Cardiac septum (tissue), 1 donor: Measurements from ENCODE around the gene MARCHF3. TPM values are rescaled to one million over a fixed set of nuclear protein-coding genes. Genes with fewer than 3 reads are reported as not detected.

Source experiments
- DNase-seq: peaks from one replicate; pipeline ENCODE4 v3.0.0-alpha.2; 2020; ENCODE audit warnings: low spot score
- intact Hi-C: fragments of 100-400 bp; cut with DNase I; formaldehyde crosslinking; loops from one replicate; pipeline ENCODE4 v1.14.0; 2022
- total RNA-seq: library from RNA; stranded (reverse); fragmentation: NEBNext Ultra II Directional; extraction: Animal tissue kit (Norgen Biotek cat#: 25700); gene quantifications from one replicate; pipeline ENCODE4 v1.2.1, GENCODE V29; 2021
- donor health status: DM: no; HTN: no; CAD: no.

The MARCHF3 gene
- total RNA-seq, 1 donor from 2014 or later, result 61.0 TPM

GRCh38 chr5:126937771-126938170 is 92.6 kb downstream of the MARCHF3 start:
- intact Hi-C loops, result no loop called here
- no peak for DNase-seq

- intact Hi-C loops, result no loop called here
- no peak for DNase-seq
These were observed 93.5 kb downstream of the MARCHF3 start for GRCh38 chr5:126936775-126937418.

DNA sequence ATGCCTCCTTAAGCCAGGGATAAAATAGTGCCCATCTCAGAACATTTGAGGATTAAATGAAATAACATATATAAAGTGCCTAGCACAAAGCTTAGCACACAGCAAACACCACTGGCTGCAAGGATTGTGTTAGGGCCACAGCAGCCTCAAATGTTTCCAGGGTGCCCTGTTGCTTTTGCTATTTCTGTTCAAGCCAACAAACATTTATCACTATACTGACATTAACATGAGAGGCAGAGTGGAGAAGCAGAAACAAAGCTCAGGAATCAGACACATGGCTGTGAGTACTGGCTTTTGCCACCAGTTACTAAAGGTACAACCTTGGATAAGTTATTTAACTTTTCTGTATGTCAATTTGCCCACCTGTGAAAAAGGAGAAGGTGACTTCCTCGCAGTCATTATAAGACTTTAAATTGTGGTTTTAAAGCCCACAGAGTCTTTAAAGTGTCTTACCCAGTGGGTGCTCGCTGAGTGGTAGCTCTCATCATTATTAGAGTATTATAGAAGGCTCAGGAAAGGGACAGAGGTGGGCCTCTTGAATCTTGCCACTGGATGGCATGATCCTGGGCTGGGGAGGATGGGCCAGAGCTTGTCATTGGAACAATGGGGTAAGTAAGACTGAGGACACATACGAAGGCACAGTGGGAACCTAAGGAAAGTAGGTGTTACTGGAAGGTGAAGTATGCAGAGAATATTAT is 98.2 kb downstream of the MARCHF3 start:
- intact Hi-C loops, result no loop called here
- no peak for DNase-seq

- intact Hi-C loops, result loop anchor here (10.0 kb wide), 1 partner anchor 53 kb away; no protein-coding TSS in a partner anchor
These were observed 102.3 kb downstream of the MARCHF3 start for GRCh38 chr5:126928041-126928440.

GRCh38 chr5:126927429-126927828 is 102.9 kb downstream of the MARCHF3 start:
- intact Hi-C loops, result loop anchor here (10.0 kb wide), 1 partner anchor 53 kb away; no protein-coding TSS in a partner anchor
- DNase-seq, result no peak

More at GRCh38 chr5:126928041-126928440, 102.3 kb downstream of the MARCHF3 start:
- no peak for DNase-seq

GRCh38 chr5:126926187-126926586 is 104.2 kb downstream of the MARCHF3 start:
- DNase-seq, result no peak
- intact Hi-C loops, result loop anchor here (10.0 kb wide), 1 partner anchor 51 kb away; no protein-coding TSS in a partner anchor

DNA sequence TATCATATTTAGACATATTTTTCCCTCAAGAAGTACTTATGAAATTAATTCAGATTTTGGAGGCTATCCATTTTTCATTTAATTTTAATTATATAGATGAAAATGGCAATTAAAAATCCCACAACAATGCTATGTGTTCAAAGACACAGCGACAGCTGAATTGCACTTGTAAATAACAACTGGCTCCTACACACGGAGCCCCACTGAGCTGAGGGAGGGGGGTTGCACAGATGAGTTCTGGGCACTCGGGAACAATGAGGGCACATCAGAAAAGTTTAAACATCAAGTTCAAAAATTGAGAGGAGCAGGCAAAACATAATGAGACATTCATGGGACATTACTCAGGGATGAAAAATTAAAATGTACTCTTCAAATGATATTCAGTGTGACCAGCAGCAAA is 104.9 kb downstream of the MARCHF3 start:
- no peak for DNase-seq
- intact Hi-C loops, result loop anchor here (10.0 kb wide), 1 partner anchor 51 kb away; no protein-coding TSS in a partner anchor

GRCh38 chr5:126924331-126925033 is 105.9 kb downstream of the MARCHF3 start:
- intact Hi-C loops, result loop anchor here (10.0 kb wide), 1 partner anchor 50 kb away; no protein-coding TSS in a partner anchor
- no peak for DNase-seq

DNA sequence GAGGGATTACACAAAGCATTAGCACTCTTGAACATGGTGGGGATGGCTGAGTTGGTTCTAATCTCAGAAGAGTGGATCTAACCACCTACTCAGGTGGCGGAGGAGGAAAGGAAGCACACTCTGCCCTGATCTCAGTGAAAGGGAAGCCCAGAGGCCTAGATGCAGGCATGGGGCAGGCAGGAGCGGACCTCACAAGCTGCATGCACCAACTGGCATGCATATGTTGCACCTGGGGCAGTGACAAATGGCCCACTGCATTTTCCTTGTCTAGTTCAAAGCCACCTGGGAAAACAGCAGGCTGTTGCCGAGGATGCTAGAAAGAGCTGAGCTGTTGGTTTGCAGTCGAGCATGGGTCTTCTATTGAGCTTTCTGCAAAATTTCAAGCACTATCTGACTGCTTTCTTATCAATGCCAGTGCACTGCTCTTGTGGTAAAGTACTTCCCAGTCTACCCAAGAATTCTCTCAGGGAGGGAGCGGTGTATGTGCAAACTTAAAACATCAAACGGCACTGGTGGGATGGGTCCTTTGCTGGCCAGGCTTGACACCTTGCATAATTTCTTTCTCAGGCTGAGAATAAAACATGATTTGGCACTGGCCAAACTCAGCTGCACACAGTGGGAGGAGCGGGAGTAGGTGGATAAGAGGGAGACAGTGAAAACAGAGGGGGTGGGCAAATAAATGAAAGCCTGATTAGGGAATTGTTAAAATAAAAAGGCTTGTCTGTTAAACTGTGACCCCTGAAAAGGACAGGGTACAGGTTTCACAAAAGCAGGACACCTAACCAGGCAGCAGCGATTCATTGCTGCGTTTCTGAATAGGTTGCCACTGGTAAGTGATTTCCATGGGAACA is 108.9 kb downstream of the MARCHF3 start:
- DNase-seq, result no peak
- intact Hi-C loops, result loop anchor here (2.0 to 10.0 kb wide), 4 partner anchors 47 to 89 kb away; no protein-coding TSS in a partner anchor

GRCh38 chr5:126920291-126920690 is 110.1 kb downstream of the MARCHF3 start:
- DNase-seq, result no peak
- intact Hi-C loops, result loop anchor here (2.0 to 10.0 kb wide), 4 partner anchors 45 to 91 kb away; no protein-coding TSS in a partner anchor

DNA sequence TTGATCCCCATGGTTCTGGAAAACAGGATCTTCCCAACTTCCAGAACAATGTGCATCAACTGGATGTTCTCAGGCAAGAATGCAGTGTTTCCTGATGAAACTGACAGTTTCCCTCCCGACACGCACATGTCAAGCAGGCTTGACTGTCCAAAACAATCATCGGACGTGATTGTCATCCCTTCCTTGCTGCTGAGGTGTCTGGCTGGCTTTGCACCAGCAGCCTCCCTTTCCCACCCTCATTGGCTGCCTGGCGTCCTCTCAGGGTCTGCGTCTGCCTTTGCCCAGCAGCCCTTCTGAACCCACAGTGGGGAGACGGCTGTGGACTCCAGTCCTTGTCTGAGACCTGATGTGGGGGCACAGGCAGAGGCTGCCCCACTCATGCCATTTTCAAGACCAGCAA is 110.8 kb downstream of the MARCHF3 start:
- intact Hi-C loops, result loop anchor here (5.0 kb wide), 1 partner anchor 113 kb away; the partner anchor contains the start of gene MARCHF3

DNA sequence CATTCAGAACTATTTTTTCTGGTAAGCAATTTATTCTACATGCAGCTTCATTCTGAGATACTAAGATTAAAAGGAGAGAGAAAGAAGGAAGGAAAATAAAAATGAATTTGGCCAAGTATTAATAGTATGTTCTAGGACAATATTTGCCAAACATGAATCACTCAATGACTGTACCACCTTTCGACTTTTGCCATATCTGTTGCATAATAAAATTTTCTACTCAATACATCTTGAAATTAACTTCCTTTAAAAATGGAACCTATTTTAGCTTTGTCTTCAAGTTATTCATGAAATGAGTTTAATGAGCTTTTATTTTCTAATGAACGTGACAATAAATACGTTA is 111.8 kb downstream of the MARCHF3 start:
- intact Hi-C loops, result loop anchor here (5.0 kb wide), 1 partner anchor 114 kb away; the partner anchor contains the start of gene MARCHF3
- DNase-seq, result no peak

More for the DNA sequence above, 110.8 kb downstream of the MARCHF3 start:
- DNase-seq, result no peak

DNA sequence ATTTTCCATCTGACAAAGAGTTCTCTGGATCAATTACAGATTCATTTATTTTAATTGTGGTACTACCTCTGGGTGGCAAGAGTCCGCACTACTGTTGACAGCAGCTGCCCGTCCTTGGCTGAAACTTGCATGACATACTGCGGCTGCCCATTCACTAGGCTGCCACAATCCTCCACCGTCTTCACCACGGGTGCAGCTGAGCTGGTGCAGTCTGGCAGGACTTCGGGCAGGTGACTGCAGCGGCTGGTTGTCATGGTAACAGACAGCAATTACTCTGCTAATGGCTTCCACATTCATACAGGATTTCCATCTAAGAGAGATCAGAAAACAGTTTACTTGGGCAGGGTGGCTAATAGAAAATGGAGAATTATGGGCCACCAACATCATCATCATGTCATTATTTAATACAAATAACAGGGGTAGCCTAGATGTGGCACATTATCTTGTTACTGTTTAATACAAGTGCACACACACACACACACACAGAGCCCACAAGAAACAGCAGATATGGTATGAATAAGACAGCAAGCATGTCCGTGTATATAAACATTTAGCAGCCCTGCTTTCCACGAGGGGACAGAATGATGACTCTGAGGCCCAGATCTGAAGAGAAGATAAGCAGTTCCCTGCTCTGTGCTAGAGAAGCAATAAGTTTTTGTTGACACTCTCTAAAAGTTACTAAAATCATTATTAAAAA is 112.3 kb downstream of the MARCHF3 start:
- DNase-seq, result no peak
- intact Hi-C loops, result loop anchor here (5.0 kb wide), 1 partner anchor 114 kb away; the partner anchor contains the start of gene MARCHF3

- intact Hi-C loops, result loop anchor here (5.0 kb wide), 1 partner anchor 117 kb away; the partner anchor contains the start of gene MARCHF3
- DNase-seq, result no peak
These were observed 114.9 kb downstream of the MARCHF3 start for GRCh38 chr5:126915496-126915895.

DNA sequence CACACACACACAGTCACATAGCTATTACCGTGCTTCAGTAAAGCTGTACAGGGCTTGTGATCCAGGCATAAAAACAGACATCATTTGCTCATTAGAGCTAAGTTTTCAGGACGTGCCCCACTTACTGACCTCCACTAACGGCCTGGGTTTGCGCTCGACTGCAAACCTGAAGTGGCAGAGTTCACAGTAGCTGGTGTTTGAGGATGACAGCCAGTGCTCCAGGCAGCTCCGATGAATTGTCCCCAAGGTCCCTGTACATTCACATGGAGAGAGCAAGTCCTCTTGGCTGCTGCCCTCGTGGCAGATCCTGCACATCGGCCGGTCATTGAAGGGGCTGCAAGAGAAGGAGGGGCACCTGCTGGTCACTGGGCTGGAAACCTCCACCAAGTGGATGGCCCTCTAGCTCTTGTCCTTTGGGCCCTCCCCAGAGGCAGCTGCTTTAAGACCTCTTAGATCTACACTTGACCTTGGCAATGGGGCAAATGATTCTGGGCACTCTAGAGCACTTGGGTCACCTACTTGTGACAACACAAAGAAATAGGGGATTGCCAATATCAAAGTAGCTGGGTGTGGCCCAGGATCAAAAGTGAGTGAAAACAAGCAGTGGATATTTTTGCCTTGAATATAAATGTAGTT is 115.4 kb downstream of the MARCHF3 start:
- intact Hi-C loops, result loop anchor here (5.0 kb wide), 1 partner anchor 117 kb away; the partner anchor contains the start of gene MARCHF3
- no peak for DNase-seq

GRCh38 chr5:126912616-126913200 is 117.7 kb downstream of the MARCHF3 start:
- no peak for DNase-seq
- intact Hi-C loops, result no loop called here

DNA sequence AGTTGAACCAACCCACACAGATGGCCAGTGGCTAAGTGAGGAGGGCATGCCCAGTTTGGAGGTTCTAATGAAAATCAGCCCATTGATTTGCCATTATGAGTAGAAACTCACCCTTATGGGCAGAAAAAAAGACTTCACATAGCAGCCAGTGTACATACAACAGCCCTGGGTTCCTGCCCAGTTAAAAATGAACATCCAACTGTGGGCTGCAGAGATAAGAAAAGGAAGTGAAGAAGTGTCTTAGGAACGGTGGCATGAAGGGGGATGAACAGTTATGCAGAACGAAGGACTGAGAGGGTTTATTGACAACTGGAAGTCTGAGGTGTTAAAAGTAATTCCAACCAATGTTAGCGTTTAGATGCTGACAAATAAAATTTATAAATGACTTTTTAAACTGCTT is 118.4 kb downstream of the MARCHF3 start:
- DNase-seq, result no peak
- intact Hi-C loops, result no loop called here
